Hair follicular keratinocyte (primary cell): ENCODE measurements around the gene KCMF1. TPM values are rescaled to one million over a fixed set of nuclear protein-coding genes. Genes with fewer than 3 reads are reported as not detected.

Source experiments
- total RNA-seq: library from RNA; depleted of rRNA; stranded (reverse); fragments of >200 nt; gene quantifications from 2 replicates; pipeline ENCODE4 v1.2.3, GENCODE V29; 2015

KCMF1 gene
- total RNA-seq, result 57.9 and 73.9 TPM in 2 replicates

GRCh38 chr2:84970868-84971509 lies at the start of gene KCMF1:
Gene KCMF1, plus strand, starts transcription at chr2:84971161. Its CDS starts 291 bp downstream, at chr2:84971452.

Other genes starting within 250 kb of the KCMF1 start
- gene TRABD2A, start 90.1 kb upstream of the KCMF1 start, total RNA-seq, result 0.87 and 5.7 TPM in 2 replicates
- 13,355 and 14,947 TPM in 2 replicates for gene TMSB10, start 65.5 kb upstream of the KCMF1 start, total RNA-seq
- gene TCF7L1, start 162.2 kb downstream of the KCMF1 start, total RNA-seq, result 1.4 and 2.0 TPM in 2 replicates